GM12892 (cell line): ENCODE data around the gene PTEN.

Experiments used
- POLR2A ChIP-seq: IDR thresholded peaks from 2 replicates; pipeline ENCODE4 v1.6.1; 2011; ENCODE audit warnings: low read depth, low read length, control low read depth
- POLR2AphosphoS5 ChIP-seq: IDR thresholded peaks from 2 replicates; pipeline ENCODE4 v1.6.1; 2011; ENCODE audit warnings: low read depth, low read length, control low read depth

- TF ChIP-seq POLR2AphosphoS5 (no peak), POLR2A (no peak)
These were observed 142.8 kb downstream of the PTEN start for GRCh38 chr10:88006261-88006660.
